VCaP (cell line): ENCODE measurements around the gene PLET1.

Source experiments
- H3K27ac ChIP-seq: fragments of 450-650 bp; 2 replicates; pipeline ENCODE4 v1.5.1; 2017
- TF ChIP-seq, protein P1 (sequence below): fragments of 450-650 bp; conservative IDR thresholded peaks from 2 replicates; pipeline ENCODE4 v1.5.1; 2017; ENCODE audit warnings: mild to moderate bottlenecking, moderate library complexity

The PLET1 gene

DNA sequence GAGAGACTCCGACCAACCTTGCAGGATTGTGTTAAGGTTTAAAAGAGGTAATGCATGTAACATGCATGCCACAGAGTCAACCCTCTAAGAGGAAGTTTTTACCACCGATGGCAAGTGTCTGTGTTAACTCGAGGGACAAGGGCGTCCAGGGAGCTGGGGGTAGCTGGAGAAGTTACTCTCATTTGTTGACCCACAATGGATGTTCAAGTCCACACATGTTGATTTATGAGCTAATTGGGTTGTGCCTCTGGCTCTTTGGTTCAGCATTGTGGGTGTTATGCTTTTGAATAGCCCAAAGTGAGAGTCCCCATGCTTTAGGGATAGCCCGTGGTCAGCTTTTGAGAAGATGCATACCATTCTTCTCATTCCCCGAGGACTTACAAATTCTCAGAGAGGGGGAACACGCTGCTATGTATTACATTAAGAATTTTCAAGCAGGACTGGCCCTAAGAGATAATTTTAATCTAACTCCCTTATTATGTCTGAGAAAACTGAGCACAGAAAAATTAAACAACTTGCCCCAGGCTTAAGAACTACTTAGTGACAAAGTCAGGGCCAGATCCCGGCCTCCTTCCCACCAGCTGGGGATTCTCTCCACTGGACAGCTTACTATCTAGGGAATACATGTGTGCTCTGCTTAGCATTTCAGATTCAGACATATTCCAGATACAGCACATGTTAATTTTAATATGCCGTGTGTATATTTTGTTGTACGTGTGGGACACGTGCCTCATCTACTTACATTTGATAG, 5.2 kb upstream of the PLET1 start:
- H3K27ac ChIP-seq = no peak overlapping the region
- TF ChIP-seq, protein P1, sequence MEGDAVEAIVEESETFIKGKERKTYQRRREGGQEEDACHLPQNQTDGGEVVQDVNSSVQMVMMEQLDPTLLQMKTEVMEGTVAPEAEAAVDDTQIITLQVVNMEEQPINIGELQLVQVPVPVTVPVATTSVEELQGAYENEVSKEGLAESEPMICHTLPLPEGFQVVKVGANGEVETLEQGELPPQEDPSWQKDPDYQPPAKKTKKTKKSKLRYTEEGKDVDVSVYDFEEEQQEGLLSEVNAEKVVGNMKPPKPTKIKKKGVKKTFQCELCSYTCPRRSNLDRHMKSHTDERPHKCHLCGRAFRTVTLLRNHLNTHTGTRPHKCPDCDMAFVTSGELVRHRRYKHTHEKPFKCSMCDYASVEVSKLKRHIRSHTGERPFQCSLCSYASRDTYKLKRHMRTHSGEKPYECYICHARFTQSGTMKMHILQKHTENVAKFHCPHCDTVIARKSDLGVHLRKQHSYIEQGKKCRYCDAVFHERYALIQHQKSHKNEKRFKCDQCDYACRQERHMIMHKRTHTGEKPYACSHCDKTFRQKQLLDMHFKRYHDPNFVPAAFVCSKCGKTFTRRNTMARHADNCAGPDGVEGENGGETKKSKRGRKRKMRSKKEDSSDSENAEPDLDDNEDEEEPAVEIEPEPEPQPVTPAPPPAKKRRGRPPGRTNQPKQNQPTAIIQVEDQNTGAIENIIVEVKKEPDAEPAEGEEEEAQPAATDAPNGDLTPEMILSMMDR = no peak

DNA sequence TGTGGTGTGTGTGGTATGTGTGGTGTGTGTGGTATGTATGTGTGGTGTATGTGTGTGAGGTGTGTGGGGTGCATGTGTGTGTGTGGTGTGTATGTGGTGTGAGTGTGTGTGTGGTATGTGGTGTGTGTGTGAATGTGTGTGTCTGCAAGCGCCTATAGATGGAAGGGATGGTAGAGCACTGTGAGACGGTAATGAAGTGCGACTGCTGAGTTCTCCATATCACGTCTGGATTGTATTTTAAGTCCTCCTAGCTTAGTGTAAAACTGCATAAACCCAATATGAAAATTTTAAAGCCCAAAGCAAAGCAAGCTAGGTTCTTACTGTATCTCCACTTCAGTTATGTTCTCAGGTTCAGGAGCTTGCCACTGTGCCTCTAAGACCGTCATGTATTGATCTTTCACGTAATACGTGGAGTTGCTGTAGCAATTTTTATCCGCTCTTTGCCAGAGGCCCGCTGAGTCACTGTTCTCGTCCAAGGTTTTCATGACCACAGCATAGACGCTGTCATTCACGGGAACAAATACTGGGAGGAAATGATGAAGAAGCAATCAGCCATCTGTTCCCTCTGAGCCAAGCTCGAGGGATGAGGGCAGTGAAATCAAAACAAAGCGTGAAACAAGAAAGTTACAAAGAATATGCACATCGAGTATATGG, 5.5 kb downstream of the PLET1 start:
- TF ChIP-seq, protein P1 = no peak
- H3K27ac ChIP-seq = no peak overlapping the region

DNA sequence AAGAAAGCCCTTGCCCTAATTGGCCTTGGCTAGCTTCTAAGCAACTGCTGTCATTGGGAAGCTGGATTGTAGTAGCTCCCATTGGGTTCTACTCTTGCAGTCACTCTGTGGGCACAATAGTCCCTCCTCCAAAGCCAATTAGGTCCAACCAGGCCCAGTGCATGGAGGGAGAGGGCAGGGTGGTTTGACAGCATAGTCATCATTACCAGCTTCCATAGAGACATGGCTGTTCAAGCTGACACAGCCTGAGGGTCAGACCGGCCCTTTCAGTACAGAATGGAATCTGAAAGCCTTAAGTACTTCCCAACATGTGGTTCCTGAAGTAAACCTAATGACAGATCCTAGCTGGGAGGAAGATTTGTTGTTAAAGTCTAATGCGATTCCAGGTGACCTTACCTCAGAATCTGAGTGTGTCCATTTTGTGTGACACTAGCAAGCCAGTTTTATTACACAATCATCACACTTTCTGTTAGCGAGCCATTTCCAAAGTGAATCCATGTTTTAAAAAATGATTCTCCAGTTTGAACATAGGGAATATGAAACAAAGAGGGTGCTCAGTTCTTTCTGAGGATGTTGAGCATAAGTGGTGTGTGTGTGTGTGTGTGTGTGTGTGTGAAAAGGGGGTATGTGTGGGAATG, 6.9 kb downstream of the PLET1 start:
- TF ChIP-seq, protein P1 = no peak

DNA sequence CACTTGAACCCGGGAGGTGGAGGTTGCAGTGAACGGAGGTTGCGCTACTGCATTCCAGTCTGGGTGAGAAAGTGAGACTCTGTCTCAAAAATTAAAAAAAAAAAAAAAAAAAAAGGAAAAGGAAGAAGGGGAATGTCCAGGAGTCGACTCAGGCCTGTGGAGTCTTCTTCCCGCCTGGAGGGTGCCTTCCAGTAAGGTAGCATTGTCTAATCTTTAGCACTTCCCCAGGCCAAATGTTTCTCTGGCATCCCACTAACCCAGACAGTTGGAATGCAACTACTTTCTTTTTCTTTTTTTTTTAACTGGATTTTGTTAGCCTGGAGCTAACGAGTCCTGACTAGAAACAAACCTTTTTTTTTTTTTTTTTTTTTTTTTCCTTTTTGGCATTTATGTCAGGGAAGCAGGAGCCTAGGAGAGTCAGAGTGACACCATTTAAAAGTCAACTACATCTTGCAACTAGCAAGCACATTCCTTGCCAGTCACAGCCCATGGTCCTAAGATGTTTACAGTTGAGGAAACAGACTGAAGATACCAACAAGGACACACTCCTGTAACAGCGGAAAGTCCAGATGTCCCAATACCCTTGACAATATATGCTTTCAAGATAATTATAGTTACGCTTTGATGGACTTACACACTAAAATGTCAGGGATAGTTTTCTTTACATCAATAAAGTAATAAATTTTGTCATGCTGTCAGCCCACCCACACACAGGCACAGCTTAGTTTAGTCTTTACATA, 10.6 kb downstream of the PLET1 start:
- no peak overlapping the region for H3K27ac ChIP-seq
- TF ChIP-seq, protein P1 = no peak

More for the DNA sequence above, 6.9 kb downstream of the PLET1 start:
- no peak overlapping the region for H3K27ac ChIP-seq

DNA sequence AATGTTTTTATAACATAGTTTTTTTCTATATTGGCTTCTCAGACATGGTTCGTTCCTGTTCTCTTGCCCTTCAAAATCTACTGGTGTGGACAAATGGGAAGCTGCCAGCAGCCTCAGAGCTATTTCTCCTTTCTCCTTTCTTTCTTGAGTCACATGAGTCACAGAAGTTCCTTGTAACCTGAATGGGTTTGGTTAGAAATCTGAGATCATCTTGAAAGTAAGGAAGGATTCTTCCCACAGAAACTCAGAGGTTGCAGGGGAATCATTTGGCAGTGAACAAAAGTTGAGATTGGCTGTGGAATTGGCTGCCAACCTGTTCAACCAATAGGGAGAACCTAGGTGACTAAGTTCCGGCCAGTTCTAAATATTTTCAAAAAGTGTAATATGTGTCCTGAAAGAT, 12.5 kb downstream of the PLET1 start:
- TF ChIP-seq, protein P1 = no peak
- H3K27ac ChIP-seq = no peak overlapping the region

DNA sequence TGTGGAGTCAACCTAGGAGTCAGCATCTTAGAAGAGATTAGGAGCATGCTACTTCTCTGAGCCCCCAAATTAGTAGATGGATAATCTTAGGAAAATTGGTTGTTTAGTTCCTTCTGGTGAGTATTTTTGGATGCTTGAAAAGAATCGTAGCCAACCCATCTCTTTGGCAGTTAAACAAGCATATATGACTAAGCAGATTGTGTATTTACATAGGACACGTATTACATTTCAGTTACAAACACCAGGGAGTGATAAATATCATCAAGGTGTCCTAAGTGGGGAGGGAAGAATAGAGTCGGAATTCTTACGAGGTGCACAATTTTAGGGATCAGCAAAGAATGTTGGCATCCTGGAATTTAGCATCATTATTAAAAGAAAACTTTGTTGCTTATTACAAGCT, 13.5 kb downstream of the PLET1 start:
- TF ChIP-seq, protein P1 = no peak
- H3K27ac ChIP-seq = no peak overlapping the region

DNA sequence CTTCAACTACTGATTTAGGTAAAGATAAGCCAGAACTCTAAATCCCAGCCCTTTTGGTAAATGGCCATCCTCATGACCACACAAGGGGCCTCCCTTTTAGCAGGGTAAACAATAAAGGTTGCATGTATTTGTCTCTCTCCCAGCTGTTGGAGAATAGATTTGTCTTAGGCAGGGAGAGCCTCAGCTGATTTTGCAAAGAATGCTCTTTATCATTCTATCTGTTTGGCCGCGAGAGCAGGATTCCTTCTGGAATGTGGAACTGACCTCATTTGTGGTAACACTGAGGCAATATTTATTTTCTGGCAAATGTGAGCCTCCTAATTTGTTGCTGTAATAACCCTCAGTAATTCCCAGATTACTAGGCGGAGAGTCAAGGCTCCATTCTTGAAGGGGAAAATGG, 19.2 kb downstream of the PLET1 start:
- TF ChIP-seq, protein P1 = no peak
- no peak overlapping the region for H3K27ac ChIP-seq
